Measurements from ENCODE around the gene FGF1.

- TF ChIP-seq CTCF (IDR thresholded peaks at IDR 0.05; ENCODE audit: low read depth, low read length) (no peak), EZH2phosphoT487 (IDR thresholded peaks at IDR 0.05; ENCODE audit: low read depth) (no peak)
Observed at GRCh38 chr5:142664067-142664466, 21.8 kb downstream of the FGF1 start.

Measured in OCI-LY3 (cell line).